ENCODE results near the gene TTC12.

Gene TTC12

GRCh38 chr11:113314389-113315301 is at the start of gene TTC12:
TTC12 (plus strand) TSS chr11:113314583; CDS start chr11:113316258, 1,675 bp downstream.
- DNase-seq: peak; percentile 53

GRCh38 chr11:113265362-113265761 is 49.0 kb upstream of the TTC12 start:
- no peak for DNase-seq

- no peak for DNase-seq
Measured at GRCh38 chr11:113267493-113267892, 46.9 kb upstream of the TTC12 start.

GRCh38 chr11:113269096-113269495 is 45.3 kb upstream of the TTC12 start:
- DNase-seq: no peak

GRCh38 chr11:113269636-113270035 is 44.7 kb upstream of the TTC12 start:
- no peak for DNase-seq

GRCh38 chr11:113270080-113270479 is 44.3 kb upstream of the TTC12 start:
- no peak for DNase-seq

- DNase-seq: no peak
Measured at GRCh38 chr11:113271551-113272245, 42.7 kb upstream of the TTC12 start.

GRCh38 chr11:113272281-113272680 is 42.1 kb upstream of the TTC12 start:
- no peak for DNase-seq

- DNase-seq: no peak
Measured at GRCh38 chr11:113272927-113273615, 41.3 kb upstream of the TTC12 start.

GRCh38 chr11:113273720-113274119 is 40.7 kb upstream of the TTC12 start:
- DNase-seq: no peak

GRCh38 chr11:113274713-113275582 is 39.4 kb upstream of the TTC12 start:
- no peak for DNase-seq

- DNase-seq: no peak
Measured at GRCh38 chr11:113275602-113276001, 38.8 kb upstream of the TTC12 start.

- no peak for DNase-seq
Measured at GRCh38 chr11:113276466-113276865, 37.9 kb upstream of the TTC12 start.

GRCh38 chr11:113277907-113278306 is 36.5 kb upstream of the TTC12 start:
- DNase-seq: no peak

GRCh38 chr11:113278481-113278880 is 35.9 kb upstream of the TTC12 start:
- no peak for DNase-seq

- DNase-seq: no peak
Measured at GRCh38 chr11:113278925-113279324, 35.5 kb upstream of the TTC12 start.

GRCh38 chr11:113279591-113279990 is 34.8 kb upstream of the TTC12 start:
- no peak for DNase-seq

GRCh38 chr11:113281052-113281725 is 33.2 kb upstream of the TTC12 start:
- DNase-seq: no peak

- DNase-seq: no peak
Measured at GRCh38 chr11:113282898-113283437, 31.4 kb upstream of the TTC12 start.

- no peak for DNase-seq
Measured at GRCh38 chr11:113283881-113284280, 30.5 kb upstream of the TTC12 start.

GRCh38 chr11:113286009-113286408 is 28.4 kb upstream of the TTC12 start:
- DNase-seq: no peak
